Fibroblast of gingiva (primary cell): ENCODE data around the gene EFNA5.

Experiments
- DNase-seq: peaks from one replicate; pipeline ENCODE4 v3.0.0-alpha.2; 2011; ENCODE audit warnings: low read depth

Gene EFNA5

DNA sequence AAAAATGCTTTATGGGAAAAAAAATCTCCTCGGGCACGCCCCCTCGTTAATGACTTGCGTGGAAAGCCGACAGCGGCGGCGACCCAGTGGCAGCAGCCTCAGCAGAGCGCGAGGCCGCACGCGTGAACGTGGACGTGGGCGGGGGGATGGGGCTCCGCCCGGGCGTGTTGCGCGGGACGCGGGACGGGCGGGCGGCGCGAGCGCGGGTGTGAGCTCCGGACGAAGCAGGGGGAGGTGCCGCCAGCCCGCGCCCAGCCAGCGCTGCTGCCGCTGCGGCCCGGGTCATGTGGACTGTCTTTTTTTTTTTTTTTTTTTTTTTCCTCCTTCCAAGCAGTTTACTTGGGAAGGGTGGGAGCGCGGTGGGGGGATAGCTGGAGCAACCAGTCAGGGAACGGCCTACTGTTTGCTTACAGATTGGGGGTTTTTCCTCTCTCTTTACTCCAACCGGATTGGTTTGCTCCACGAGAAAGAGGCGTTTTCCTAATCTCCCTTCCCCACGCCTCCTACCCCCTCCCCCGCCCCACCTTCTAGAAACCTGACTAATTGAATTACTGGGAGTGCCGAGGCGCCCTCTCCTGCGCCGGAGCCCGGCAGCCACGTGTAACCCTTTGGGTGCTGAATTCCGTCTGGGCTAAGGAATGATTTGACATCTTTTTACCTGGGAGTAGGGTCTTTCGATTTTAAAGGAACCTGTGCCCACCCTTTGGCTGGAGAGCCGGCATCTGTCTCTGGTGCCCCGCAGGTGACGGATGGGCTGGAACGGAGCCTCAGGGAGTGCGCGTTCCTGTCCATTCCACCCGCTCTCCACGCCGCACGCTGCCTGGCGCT lies 1.7 kb upstream of the EFNA5 start:
- DNase-seq: peak; percentile 98

DNA sequence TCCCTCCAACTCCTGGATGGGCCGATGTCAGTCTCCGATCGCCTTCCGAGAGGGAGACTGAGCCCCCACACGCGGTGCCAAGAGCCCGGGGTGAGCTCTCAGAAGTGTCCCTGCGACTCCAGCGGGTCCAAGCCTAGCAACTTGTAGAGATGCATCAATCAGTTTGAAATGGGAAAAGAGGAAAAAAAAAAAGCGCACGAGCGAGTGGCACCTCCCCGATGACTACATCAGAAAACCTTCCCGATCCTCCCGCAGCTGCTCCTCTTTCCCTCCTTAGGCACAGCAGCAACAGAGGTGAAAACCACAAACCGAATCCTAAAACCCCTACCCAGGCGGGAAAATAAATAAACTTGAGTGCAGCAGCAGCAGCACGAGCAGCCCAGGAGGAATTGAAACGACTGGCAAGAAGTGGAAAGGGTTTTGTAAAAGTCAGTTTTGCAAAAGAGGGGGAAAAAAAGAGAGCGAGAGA lies 1.0 kb upstream of the EFNA5 start:
- no peak for DNase-seq

- peak; percentile 26 for DNase-seq
These were observed 428 bp downstream of the EFNA5 start for GRCh38 chr5:107670087-107670931.

DNA sequence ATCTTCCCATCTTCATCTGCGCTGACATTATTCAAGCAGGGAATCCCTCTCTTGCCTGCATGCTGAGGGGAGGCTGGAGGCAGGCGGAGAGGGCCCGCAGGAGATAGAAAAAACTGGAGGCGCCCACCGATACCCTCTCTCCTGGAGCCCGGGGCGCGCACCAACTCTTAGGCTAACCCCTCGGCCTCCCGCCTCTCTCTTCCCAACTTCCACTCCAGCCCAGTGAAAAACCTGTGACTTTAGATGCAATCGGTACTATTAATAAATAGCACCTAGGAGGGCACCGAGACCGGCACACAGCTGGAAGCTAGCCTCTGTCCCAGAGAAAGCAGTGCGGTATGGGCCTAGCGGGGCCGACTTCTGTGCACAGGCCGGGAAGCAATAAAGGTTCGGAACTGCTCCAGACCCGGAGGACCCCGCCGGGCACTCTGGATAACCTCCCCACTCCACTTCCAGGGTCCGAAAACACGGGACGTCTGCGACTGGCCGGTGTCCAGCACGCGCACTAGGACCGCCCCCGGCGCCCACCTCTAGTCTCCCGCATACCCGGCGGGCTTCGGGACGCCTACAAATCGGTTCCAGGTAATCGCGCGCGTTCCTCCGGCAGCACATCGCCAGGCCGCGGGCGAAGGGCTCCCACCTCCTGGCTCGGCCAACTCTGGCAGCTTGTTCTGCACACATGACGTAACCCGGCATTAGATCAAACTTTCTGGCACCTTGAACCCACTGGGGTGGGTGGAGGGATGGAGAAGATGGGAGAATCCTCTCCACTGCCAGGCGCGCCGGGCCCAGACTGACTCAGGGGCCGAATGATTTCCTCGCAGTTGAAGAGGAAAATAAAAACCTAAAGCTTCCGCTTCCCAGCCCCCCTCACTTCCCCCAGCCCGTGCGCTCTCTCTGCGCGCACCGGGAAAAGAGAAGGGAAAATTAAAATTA lies 1.4 kb downstream of the EFNA5 start:
- DNase-seq: peak; percentile 45

GRCh38 chr5:107668154-107669095 lies 2.3 kb downstream of the EFNA5 start:
- DNase-seq: peak; percentile 1

DNA sequence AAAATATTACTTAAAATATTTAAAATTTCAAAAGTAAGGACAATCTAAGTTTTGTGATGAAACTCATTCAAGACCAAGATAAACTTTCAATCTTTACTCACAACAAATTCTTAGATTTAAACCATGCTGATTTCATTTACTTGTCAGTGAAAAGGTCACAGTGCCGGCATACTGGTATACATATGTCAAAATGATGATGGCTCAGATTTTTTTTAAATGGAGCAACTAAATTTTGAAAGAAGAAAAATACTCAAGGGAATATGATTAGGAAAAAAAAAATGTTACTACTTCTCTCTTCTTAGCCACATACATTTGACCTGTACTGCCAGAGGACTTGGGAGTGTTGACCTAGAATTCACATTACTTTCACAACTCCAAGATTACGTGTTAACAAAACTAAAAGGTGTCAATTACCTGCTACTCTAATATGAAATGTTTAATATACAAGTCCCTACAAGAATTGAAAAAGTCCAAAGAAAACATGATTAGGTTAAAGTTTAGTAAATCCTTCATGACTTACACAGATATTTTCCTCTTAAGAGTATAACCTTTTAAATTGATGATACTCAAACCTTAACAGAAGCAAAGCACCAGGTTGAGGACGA lies 4.6 kb downstream of the EFNA5 start:
- peak; percentile 59 for DNase-seq

DNA sequence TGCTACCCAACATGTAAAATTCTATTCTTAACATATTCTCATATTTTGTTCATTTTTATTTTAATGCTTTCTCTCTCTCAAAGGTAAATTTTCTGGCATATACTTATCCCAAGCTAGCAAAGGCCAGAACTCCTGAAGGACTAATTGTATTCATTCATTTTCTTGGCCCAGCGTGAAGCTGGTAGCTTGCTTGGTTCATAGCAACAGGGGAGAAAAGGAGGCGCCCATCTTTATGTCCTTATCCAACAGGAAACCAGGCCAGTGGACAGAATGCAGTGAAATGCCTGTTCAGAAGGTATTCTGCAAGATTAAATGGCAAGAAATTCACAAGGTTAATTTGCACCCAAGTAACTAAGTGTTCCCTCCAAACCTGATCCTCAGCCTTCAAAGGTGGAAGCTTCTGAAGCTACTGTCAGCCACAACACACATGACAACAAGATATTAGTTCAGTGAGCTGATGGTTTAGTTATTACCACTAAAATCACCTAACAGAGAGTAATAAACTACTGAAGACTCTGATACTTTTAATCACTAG lies 5.6 kb downstream of the EFNA5 start:
- no peak for DNase-seq

- DNase-seq: no peak
These were observed 7.0 kb downstream of the EFNA5 start for GRCh38 chr5:107663697-107664096.

DNA sequence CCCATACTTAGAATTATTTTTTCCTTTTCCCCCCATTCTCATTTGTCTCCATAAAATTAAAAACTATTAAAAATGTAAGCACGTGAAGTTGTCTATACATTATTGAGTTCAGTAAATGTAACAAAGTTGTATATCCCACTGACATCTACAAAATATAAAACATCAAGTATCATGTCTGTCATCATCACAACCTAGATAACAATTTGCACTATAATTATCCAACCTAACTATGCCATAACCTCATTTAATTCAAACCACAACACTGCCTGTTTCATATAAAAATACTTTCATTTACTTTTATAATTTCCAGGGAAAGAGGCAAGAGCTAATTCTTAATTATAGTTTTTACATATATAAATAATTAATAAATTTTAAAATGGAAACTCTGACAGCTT lies 9.1 kb downstream of the EFNA5 start:
- no peak for DNase-seq

- DNase-seq: no peak
These were observed 9.6 kb downstream of the EFNA5 start for GRCh38 chr5:107661038-107661649.

DNA sequence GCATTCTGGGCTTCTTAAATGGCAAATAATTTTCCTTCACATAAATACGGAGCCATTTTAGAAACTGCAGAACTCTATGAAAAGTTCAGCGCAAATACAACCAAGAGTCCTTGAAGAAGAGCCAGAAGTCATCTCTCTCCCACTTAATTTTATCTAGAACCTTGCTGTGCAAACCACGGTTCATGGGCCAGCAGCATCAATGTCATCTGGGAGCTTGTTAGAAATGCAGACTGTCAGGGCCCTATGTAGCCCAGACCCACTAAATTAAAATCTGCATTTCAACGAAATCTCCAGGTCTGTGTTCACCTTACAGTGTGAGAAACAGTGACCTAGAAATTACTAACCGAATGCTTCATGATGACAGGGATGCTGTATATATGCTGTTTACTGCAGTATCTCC lies 12.2 kb downstream of the EFNA5 start:
- DNase-seq: no peak

- no peak for DNase-seq
These were observed 14.9 kb downstream of the EFNA5 start for GRCh38 chr5:107655831-107656230.

DNA sequence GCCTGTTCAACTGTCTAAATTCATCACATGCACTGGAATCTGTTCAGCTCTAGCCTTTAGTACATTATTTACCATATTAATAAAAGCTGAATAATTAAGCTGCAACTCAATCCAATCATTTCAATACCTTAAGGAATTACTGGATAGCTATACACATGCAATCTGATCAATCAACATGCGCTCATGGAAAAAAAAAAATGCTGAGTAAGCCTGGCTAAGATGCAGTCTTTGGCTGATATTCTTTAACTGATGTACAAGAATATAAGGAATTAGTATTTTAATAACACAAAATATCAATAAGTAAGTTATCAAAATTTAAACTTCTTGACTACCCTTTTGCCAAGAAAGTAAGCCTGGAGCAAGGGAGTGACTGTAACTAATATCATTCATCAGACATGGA lies 15.9 kb downstream of the EFNA5 start:
- DNase-seq: no peak

DNA sequence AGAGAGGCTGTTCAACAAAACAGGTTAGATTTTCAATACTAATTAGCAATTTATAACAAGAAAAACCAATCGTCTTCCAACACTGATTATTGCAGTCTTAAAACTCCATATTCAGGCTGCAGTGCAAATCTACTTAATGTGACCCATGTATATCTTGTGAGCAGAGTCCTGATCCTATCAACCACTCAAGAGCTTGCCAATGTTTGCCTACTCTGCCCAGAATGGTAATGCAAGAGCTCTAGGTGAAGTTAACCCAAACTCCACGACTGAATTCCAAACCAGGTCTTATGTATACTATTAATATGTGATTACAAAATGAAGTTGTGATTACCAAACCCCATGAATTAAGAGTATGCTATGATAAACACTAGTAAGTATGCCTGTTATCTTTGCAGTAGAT lies 17.1 kb downstream of the EFNA5 start:
- no peak for DNase-seq

DNA sequence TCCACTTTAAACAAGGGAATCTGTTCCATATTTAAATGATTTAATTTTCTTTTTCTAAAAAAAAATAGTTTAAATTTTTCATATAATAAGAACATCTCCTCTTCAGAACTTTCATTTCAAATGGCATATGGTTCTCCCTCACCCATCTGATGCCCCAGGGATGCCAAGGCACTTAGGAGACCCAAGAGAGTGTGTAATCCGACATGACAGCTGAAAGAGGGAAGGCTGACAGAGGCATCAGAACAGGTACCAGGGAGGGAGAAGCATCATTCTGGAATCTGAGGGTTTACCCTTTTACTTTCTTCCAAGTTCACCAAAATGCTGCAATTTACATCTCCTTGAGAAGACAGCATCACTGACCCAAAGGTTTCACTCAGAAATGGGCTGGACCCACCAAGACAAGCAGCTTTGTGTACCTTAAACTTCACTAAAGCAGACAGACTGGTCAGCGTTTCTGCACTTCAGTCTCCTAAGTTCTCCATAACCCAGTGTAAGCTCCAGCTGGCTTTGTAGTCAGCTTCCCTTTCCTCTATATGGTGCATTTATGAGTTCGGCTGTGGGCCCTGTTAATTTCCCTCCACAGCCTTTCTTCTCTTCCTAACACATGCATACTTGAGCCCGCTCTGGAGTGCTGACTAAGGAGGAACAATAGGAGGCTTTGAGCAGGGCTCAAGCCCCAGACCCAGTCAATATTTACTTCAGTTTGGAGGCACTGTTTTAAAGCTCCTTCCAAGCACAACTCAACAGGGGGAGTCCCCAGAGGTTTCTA lies 17.7 kb downstream of the EFNA5 start:
- no peak for DNase-seq

GRCh38 chr5:107652408-107652807 lies 18.3 kb downstream of the EFNA5 start:
- no peak for DNase-seq

- no peak for DNase-seq
These were observed 19.4 kb downstream of the EFNA5 start for GRCh38 chr5:107651325-107651724.

GRCh38 chr5:107646418-107646817 lies 24.3 kb downstream of the EFNA5 start:
- no peak for DNase-seq

DNA sequence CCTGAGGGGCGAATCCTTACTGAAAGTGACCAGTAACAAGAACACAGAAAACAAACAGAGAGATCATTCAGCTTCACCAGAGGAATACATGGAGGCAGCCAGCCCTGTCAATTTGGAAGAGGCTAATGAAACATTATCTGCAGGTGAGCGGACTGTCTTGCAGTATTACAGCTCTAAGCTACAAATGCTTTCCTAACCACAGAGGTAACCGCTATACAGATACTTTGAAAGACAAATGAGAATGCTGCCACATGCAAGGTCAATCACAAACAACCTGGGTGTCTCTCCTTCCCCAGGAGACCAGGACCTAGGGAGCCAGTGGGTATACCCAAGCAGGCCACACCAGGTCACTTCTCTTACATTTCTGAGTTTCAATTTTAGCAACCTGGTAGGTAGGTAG lies 30.2 kb downstream of the EFNA5 start:
- DNase-seq: no peak
